ENCODE measurements around the gene CTBP1.
"Not testable (repeated sequence)": the region's sequence is repeated elsewhere in the genome, so short reads cannot be mapped to it uniquely, and the experiment has no call there.

Gene CTBP1

GRCh38 chr4:1248245-1249147 lies at the start of gene CTBP1:
Gene CTBP1 (minus strand): TSS chr4:1249130. CDS start chr4:1241331, 7,799 bp downstream.
- intact Hi-C loops (cut with micrococcal nuclease) = loop anchor here (1.0 to 10.0 kb wide), 4 partner anchors 41 to 234 kb away; partner anchors contain the start of genes FGFRL1 and MAEA
- H3K9me3 Mint-ChIP-seq = peaks cover 31% of the 10 kb centered on the region
- peaks cover 69% of the 10 kb centered on the region for H3K36me3 Mint-ChIP-seq (ENCODE audit: low read depth)
- peaks cover 53% of the 10 kb centered on the region for H3K4me1 Mint-ChIP-seq (ENCODE audit: low read depth)
- peak within 1 kb of the TSS; percentile 96 for H3K4me3 Mint-ChIP-seq
- peak within 1 kb of the TSS; percentile 95 for H3K27ac Mint-ChIP-seq
- H3K27me3 Mint-ChIP-seq = no peaks in the 10 kb centered on the region

GRCh38 chr4:1298461-1298860 lies 49.5 kb upstream of the CTBP1 start:
- H3K27ac Mint-ChIP-seq = peak overlapping the region; percentile 79
- H3K4me3 Mint-ChIP-seq = no peak overlapping the region
- no peaks in the 10 kb centered on the region for H3K27me3 Mint-ChIP-seq
- H3K4me1 Mint-ChIP-seq (ENCODE audit: low read depth) = peaks cover 78% of the 10 kb centered on the region
- H3K9me3 Mint-ChIP-seq = no peaks in the 10 kb centered on the region
- peaks cover 82% of the 10 kb centered on the region for H3K36me3 Mint-ChIP-seq (ENCODE audit: low read depth)
- intact Hi-C loops (cut with micrococcal nuclease) = no loop called here

- Mint-ChIP-seq H3K4me3 (no peak overlapping the region), H3K27ac (peak overlapping the region; percentile 79), H3K27me3 (no peaks in the 10 kb centered on the region), H3K9me3 (no peaks in the 10 kb centered on the region), H3K4me1 (ENCODE audit: low read depth) (peaks cover 81% of the 10 kb centered on the region), H3K36me3 (ENCODE audit: low read depth) (peaks cover 82% of the 10 kb centered on the region)
- intact Hi-C loops (cut with micrococcal nuclease) = no loop called here
Observed at GRCh38 chr4:1297456-1298325, 48.8 kb upstream of the CTBP1 start.

- peaks cover 88% of the 10 kb centered on the region for H3K36me3 Mint-ChIP-seq (ENCODE audit: low read depth)
- H3K27me3 Mint-ChIP-seq = no peaks in the 10 kb centered on the region
- no peaks in the 10 kb centered on the region for H3K9me3 Mint-ChIP-seq
- H3K27ac Mint-ChIP-seq = peak overlapping the region; percentile 63
- peaks cover 88% of the 10 kb centered on the region for H3K4me1 Mint-ChIP-seq (ENCODE audit: low read depth)
- intact Hi-C loops (cut with micrococcal nuclease) = no loop called here
- no peak overlapping the region for H3K4me3 Mint-ChIP-seq
Observed at GRCh38 chr4:1297023-1297395, 48.1 kb upstream of the CTBP1 start.

- Mint-ChIP-seq H3K4me1 (ENCODE audit: low read depth) (peaks cover 89% of the 10 kb centered on the region), H3K27ac (peak overlapping the region; percentile 63), H3K4me3 (no peak overlapping the region), H3K27me3 (no peaks in the 10 kb centered on the region), H3K9me3 (no peaks in the 10 kb centered on the region), H3K36me3 (ENCODE audit: low read depth) (peaks cover 91% of the 10 kb centered on the region)
- intact Hi-C loops (cut with micrococcal nuclease) = no loop called here
Observed at GRCh38 chr4:1296324-1297022, 47.5 kb upstream of the CTBP1 start.

GRCh38 chr4:1295405-1296055 lies 46.6 kb upstream of the CTBP1 start:
- no peak overlapping the region for H3K4me3 Mint-ChIP-seq
- peak overlapping the region; percentile 75 for H3K27ac Mint-ChIP-seq
- H3K27me3 Mint-ChIP-seq = no peaks in the 10 kb centered on the region
- peaks cover 89% of the 10 kb centered on the region for H3K4me1 Mint-ChIP-seq (ENCODE audit: low read depth)
- intact Hi-C loops (cut with micrococcal nuclease) = no loop called here
- no peaks in the 10 kb centered on the region for H3K9me3 Mint-ChIP-seq
- peaks cover 86% of the 10 kb centered on the region for H3K36me3 Mint-ChIP-seq (ENCODE audit: low read depth)

GRCh38 chr4:1294891-1295290 lies 46.0 kb upstream of the CTBP1 start:
- Mint-ChIP-seq H3K27ac (peak overlapping the region; percentile 75), H3K36me3 (ENCODE audit: low read depth) (peaks cover 84% of the 10 kb centered on the region), H3K4me1 (ENCODE audit: low read depth) (peaks cover 85% of the 10 kb centered on the region), H3K4me3 (no peak overlapping the region), H3K27me3 (no peaks in the 10 kb centered on the region), H3K9me3 (no peaks in the 10 kb centered on the region)
- intact Hi-C loops (cut with micrococcal nuclease) = no loop called here

GRCh38 chr4:1294424-1294823 lies 45.5 kb upstream of the CTBP1 start:
- Mint-ChIP-seq H3K36me3 (ENCODE audit: low read depth) (peaks cover 79% of the 10 kb centered on the region), H3K4me1 (ENCODE audit: low read depth) (peaks cover 81% of the 10 kb centered on the region), H3K27ac (peak overlapping the region; percentile 75), H3K4me3 (no peak overlapping the region), H3K27me3 (no peaks in the 10 kb centered on the region), H3K9me3 (no peaks in the 10 kb centered on the region)
- intact Hi-C loops (cut with micrococcal nuclease) = no loop called here

- Mint-ChIP-seq H3K36me3 (ENCODE audit: low read depth) (peaks cover 75% of the 10 kb centered on the region), H3K4me1 (ENCODE audit: low read depth) (peaks cover 76% of the 10 kb centered on the region), H3K4me3 (no peak overlapping the region), H3K9me3 (no peaks in the 10 kb centered on the region), H3K27me3 (no peaks in the 10 kb centered on the region), H3K27ac (peak overlapping the region; percentile 75)
- intact Hi-C loops (cut with micrococcal nuclease) = no loop called here
Observed at GRCh38 chr4:1293991-1294390, 45.1 kb upstream of the CTBP1 start.

- Mint-ChIP-seq H3K4me3 (no peak overlapping the region), H3K27me3 (no peaks in the 10 kb centered on the region), H3K36me3 (ENCODE audit: low read depth) (peaks cover 71% of the 10 kb centered on the region), H3K4me1 (ENCODE audit: low read depth) (peaks cover 72% of the 10 kb centered on the region), H3K27ac (peak overlapping the region; percentile 75), H3K9me3 (no peaks in the 10 kb centered on the region)
- intact Hi-C loops (cut with micrococcal nuclease) = no loop called here
Observed at GRCh38 chr4:1293531-1293941, 44.6 kb upstream of the CTBP1 start.

GRCh38 chr4:1292703-1293011 lies 43.7 kb upstream of the CTBP1 start:
- H3K36me3 Mint-ChIP-seq (ENCODE audit: low read depth) = peaks cover 62% of the 10 kb centered on the region
- intact Hi-C loops (cut with micrococcal nuclease); H3K9me3 Mint-ChIP-seq; H3K27me3 Mint-ChIP-seq; H3K4me3 Mint-ChIP-seq: not testable (repeated sequence)
- H3K27ac Mint-ChIP-seq = peak overlapping the region; percentile 11
- H3K4me1 Mint-ChIP-seq (ENCODE audit: low read depth) = peaks cover 63% of the 10 kb centered on the region

- Mint-ChIP-seq H3K4me3 (no peak overlapping the region), H3K27me3 (no peaks in the 10 kb centered on the region), H3K27ac (peak overlapping the region; percentile 11), H3K4me1 (ENCODE audit: low read depth) (peaks cover 59% of the 10 kb centered on the region), H3K36me3 (ENCODE audit: low read depth) (peaks cover 57% of the 10 kb centered on the region), H3K9me3 (no peaks in the 10 kb centered on the region)
- intact Hi-C loops (cut with micrococcal nuclease) = no loop called here
Observed at GRCh38 chr4:1291996-1292702, 43.2 kb upstream of the CTBP1 start.

GRCh38 chr4:1291091-1291490 lies 42.2 kb upstream of the CTBP1 start:
- H3K4me3 Mint-ChIP-seq = peak overlapping the region; percentile 91
- peaks cover 50% of the 10 kb centered on the region for H3K4me1 Mint-ChIP-seq (ENCODE audit: low read depth)
- H3K27ac Mint-ChIP-seq = peak overlapping the region; percentile 88
- H3K36me3 Mint-ChIP-seq (ENCODE audit: low read depth) = peaks cover 46% of the 10 kb centered on the region
- intact Hi-C loops (cut with micrococcal nuclease) = no loop called here
- peaks cover 1% of the 10 kb centered on the region for H3K27me3 Mint-ChIP-seq
- peaks cover 7% of the 10 kb centered on the region for H3K9me3 Mint-ChIP-seq

Measured in dendritic cell treated with granulocyte-macrophage colony-stimulating factor and Interleukin-4, amounts not matched to agents 40 ng/mL and 50 ng/mL, for 4 days (primary cell).